Chondrocyte (in vitro differentiated cells): ENCODE results near the gene RIMBP2. TPM values are rescaled to one million over a fixed set of nuclear protein-coding genes. Genes with fewer than 3 reads are reported as not detected.

Source experiments
- DNase-seq: peaks from one replicate; pipeline ENCODE4 v3.0.0; 2021; ENCODE audit warnings: mixed read lengths, low spot score
- H3K27ac Mint-ChIP-seq: one replicate; pipeline ENCODE4 v1.8.0; 2021; ENCODE audit warnings: mild to moderate bottlenecking, moderate library complexity, mixed read lengths; ENCODE audit not compliant: unreplicated experiment
- H3K27me3 Mint-ChIP-seq: 2 replicates; pipeline ENCODE4 v1.8.0; 2021; ENCODE audit warnings: low read depth, mixed read lengths
- H3K36me3 Mint-ChIP-seq: 2 replicates; pipeline ENCODE4 v1.8.0; 2021; ENCODE audit warnings: low read depth, mixed read lengths
- H3K4me1 Mint-ChIP-seq: 2 replicates; pipeline ENCODE4 v1.8.0; 2021; ENCODE audit warnings: low read depth, mild to moderate bottlenecking, mixed read lengths
- H3K4me3 Mint-ChIP-seq: one replicate; pipeline ENCODE4 v1.8.0; 2021; ENCODE audit warnings: mild to moderate bottlenecking, moderate library complexity, mixed read lengths; ENCODE audit not compliant: unreplicated experiment
- H3K9me3 Mint-ChIP-seq: 2 replicates; pipeline ENCODE4 v1.8.0; 2021; ENCODE audit warnings: low read depth, mixed read lengths
- total RNA-seq: library from RNA; stranded (reverse); gene quantifications from 3 replicates; pipeline ENCODE4 v1.2.1, GENCODE V29; 2021
- TF ChIP-seq, protein P1 (sequence below): fragments of 200-600 bp; sonication (generic); IDR thresholded peaks from 2 replicates; pipeline ENCODE4 v1.5.0; 2021; ENCODE audit warnings: antibody characterized with exemption, mild to moderate bottlenecking, moderate library complexity

The RIMBP2 gene
- total RNA-seq, 1 donor from 2014 or later, result 0.30 TPM

DNA sequence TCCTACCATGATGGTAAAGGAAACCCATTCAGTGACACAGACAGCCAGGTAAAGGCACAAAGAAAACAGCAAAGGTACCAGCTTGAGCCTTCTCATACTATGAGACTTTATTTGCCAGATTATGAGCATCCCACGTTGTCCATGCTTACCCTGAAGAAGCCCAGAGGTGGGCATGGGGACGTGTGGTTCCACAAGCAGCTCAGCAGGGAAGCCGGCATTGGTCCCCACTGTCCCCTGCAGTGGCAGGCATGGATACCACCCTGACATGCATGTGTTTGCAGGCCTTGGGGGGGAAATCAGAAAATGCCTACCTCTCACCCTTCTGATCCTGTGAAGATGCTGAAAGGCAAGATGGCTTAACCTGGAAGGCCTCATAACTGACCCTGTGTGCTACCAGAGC lies 195.3 kb downstream of the RIMBP2 start:
- TF ChIP-seq, protein P1, sequence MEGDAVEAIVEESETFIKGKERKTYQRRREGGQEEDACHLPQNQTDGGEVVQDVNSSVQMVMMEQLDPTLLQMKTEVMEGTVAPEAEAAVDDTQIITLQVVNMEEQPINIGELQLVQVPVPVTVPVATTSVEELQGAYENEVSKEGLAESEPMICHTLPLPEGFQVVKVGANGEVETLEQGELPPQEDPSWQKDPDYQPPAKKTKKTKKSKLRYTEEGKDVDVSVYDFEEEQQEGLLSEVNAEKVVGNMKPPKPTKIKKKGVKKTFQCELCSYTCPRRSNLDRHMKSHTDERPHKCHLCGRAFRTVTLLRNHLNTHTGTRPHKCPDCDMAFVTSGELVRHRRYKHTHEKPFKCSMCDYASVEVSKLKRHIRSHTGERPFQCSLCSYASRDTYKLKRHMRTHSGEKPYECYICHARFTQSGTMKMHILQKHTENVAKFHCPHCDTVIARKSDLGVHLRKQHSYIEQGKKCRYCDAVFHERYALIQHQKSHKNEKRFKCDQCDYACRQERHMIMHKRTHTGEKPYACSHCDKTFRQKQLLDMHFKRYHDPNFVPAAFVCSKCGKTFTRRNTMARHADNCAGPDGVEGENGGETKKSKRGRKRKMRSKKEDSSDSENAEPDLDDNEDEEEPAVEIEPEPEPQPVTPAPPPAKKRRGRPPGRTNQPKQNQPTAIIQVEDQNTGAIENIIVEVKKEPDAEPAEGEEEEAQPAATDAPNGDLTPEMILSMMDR, result no peak
- peaks cover 31% of the 10 kb centered on the region for H3K9me3 Mint-ChIP-seq

DNA sequence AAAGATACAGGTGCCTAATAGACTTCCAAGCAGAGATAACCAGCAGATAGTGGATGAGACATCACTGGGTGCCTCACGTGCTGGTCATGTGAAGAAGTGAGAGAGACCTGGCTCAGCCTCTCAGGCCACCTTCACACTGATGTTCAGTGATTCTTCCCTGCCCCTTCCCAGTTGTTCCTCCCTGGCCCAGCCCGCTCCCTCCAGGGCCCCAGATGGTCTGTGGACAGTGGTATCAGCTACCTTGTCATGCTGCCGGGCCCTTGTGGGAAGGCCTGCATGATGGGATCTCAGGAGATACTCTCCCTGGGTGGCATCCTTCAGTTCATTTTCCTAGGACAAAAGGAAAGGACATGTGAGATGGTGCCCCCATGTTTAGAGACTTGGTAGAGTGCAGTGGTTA lies 198.5 kb downstream of the RIMBP2 start:
- H3K27ac Mint-ChIP-seq, result no peak overlapping the region
- H3K4me3 Mint-ChIP-seq, result no peak overlapping the region
- DNase-seq, result no peak
- no peaks in the 10 kb centered on the region for H3K27me3 Mint-ChIP-seq
- no peaks in the 10 kb centered on the region for H3K4me1 Mint-ChIP-seq
- no peaks in the 10 kb centered on the region for H3K36me3 Mint-ChIP-seq
- TF ChIP-seq, protein P1, result no peak
- H3K9me3 Mint-ChIP-seq, result peaks cover 29% of the 10 kb centered on the region

More for the DNA sequence above, 195.3 kb downstream of the RIMBP2 start:
- Mint-ChIP-seq H3K36me3 (no peaks in the 10 kb centered on the region), H3K27ac (no peak overlapping the region), H3K4me1 (no peaks in the 10 kb centered on the region), H3K4me3 (no peak overlapping the region), H3K27me3 (no peaks in the 10 kb centered on the region)
- no peak for DNase-seq

DNA sequence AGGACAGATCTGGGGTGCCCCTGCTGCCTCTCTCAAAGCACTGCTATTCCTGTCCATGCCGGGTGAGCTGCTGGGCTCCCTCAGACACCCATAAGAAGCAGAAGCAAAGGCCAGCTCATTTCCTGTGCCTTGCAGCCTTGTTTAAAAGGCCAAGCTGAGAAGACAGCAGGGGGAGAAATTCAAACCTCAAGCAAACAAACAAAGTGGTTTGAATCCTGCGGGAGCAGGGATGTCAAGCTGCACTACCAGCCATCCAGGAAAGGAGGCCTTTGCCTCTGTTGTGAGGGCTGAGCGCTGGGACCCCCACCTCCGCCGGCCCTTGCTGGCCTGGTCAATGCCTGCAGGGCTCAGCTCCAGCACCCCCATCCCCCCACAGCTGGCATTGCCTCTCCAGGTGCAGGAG lies 201.9 kb downstream of the RIMBP2 start:
- H3K9me3 Mint-ChIP-seq, result peaks cover 31% of the 10 kb centered on the region
- H3K4me1 Mint-ChIP-seq, result no peaks in the 10 kb centered on the region
- H3K27ac Mint-ChIP-seq, result no peak overlapping the region
- no peak for DNase-seq
- no peak overlapping the region for H3K4me3 Mint-ChIP-seq
- no peaks in the 10 kb centered on the region for H3K27me3 Mint-ChIP-seq
- H3K36me3 Mint-ChIP-seq, result no peaks in the 10 kb centered on the region
- TF ChIP-seq, protein P1, result no peak

DNA sequence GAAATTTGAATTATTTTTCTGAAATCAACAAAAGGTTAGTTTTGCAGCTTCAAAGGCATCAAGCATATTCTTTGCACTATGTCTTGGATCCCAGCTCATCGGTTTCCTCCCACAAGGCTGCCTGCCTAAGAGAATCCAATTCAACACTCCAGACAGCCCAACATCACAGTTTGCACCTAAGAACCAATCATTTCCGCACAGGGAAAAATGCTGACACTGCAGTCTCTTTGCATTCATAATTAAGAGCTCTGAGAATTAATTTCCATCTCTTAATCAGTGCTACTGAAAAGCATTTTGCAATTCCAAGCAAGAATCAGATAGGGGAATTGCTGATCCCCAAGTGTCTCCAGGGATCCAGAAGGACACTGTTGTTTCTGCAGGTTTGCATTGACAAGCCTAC lies 202.5 kb downstream of the RIMBP2 start:
- H3K4me1 Mint-ChIP-seq, result no peaks in the 10 kb centered on the region
- no peak for DNase-seq
- TF ChIP-seq, protein P1, result no peak
- no peak overlapping the region for H3K27ac Mint-ChIP-seq
- no peaks in the 10 kb centered on the region for H3K36me3 Mint-ChIP-seq
- no peak overlapping the region for H3K4me3 Mint-ChIP-seq
- no peaks in the 10 kb centered on the region for H3K27me3 Mint-ChIP-seq
- peaks cover 28% of the 10 kb centered on the region for H3K9me3 Mint-ChIP-seq

DNA sequence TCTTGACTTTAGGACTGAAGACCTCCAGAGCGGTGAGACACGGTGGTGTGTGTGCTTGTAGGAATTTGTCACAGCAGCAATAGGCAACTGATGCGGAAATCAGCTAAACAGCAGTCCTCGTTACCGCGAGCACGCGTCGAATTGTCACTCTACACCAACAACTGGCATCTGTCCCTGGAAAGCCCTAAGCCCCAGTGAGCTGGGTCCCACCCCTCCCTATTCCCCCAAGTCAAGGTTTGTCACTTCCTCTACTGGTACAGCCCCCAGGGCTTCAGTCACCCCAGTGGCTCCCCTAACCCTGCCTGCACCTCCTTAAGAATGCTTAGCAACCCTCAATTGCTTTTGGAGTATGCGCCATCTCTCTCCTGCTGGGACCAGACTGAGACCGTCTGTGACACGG lies 204.8 kb downstream of the RIMBP2 start:
- DNase-seq, result no peak
- no peaks in the 10 kb centered on the region for H3K27me3 Mint-ChIP-seq
- no peak overlapping the region for H3K4me3 Mint-ChIP-seq
- no peaks in the 10 kb centered on the region for H3K36me3 Mint-ChIP-seq
- H3K4me1 Mint-ChIP-seq, result no peaks in the 10 kb centered on the region
- peaks cover 17% of the 10 kb centered on the region for H3K9me3 Mint-ChIP-seq
- H3K27ac Mint-ChIP-seq, result no peak overlapping the region
- TF ChIP-seq, protein P1, result no peak
